ENCODE data around the gene KDM1A. TPM values are rescaled to one million over a fixed set of nuclear protein-coding genes. Genes with fewer than 3 reads are reported as not detected.

Gene KDM1A
- total and polyA plus RNA-seq, 2 donors: 42.5 to 86.0 TPM

GRCh38 chr1:23132033-23132432 is 112.8 kb downstream of the KDM1A start:
- no peak overlapping the region for H3K27ac ChIP-seq (ENCODE audit: low read depth)
- no peak for DNase-seq (ENCODE audit: extremely low spot score)
- H3K36me3 ChIP-seq (ENCODE audit: insufficient read depth): peaks cover 2% of the 10 kb centered on the region
- no peak overlapping the region for H3K4me3 ChIP-seq (ENCODE audit: low read depth, low read length)
- H3K4me1 ChIP-seq (ENCODE audit: insufficient read depth): no peaks in the 10 kb centered on the region
- WGBS: 63% methylated on average over 1 of the region's 1 CpG

Small RNA genes within 50 kb of the gene (small RNA-seq; reads per million reads assigned to genes)
- gene MIR3115 (not detected), gene MIR4419A (not detected)

Other genes starting within 250 kb of the KDM1A start
- not detected for gene LACTBL1, start 46.6 kb upstream of the KDM1A start, total RNA-seq
- not detected for gene LACTBL1, start 46.6 kb upstream of the KDM1A start, polyA plus RNA-seq
- not detected for gene TEX46, start 3.6 kb upstream of the KDM1A start, total RNA-seq
- not detected for gene TEX46, start 3.6 kb upstream of the KDM1A start, polyA plus RNA-seq
- gene LUZP1, start 149.4 kb downstream of the KDM1A start, total RNA-seq: 25.0 TPM
- 13.5 TPM for gene LUZP1, start 149.4 kb downstream of the KDM1A start, polyA plus RNA-seq
- gene HTR1D, start 198.0 kb downstream of the KDM1A start, total RNA-seq: 0.11 TPM
- 0.05 TPM for gene HTR1D, start 198.0 kb downstream of the KDM1A start, polyA plus RNA-seq